Loucy (cell line): Measurements from ENCODE around the gene DHDH.
"Not testable (repeated sequence)": the region's sequence is repeated elsewhere in the genome, so short reads cannot be mapped to it uniquely, and the experiment has no call there.

Experiments used
- H2AFZ ChIP-seq: fragments of 200-600 bp; sonication (generic); 2 replicates; pipeline ENCODE4 v1.6.0; 2016; ENCODE audit warnings: antibody characterized with exemption, mild to moderate bottlenecking, low read length, moderate library complexity
- H3F3A ChIP-seq: fragments of 200-600 bp; 2 replicates; pipeline ENCODE4 v1.6.0; 2016; ENCODE audit warnings: antibody characterized with exemption, low read depth, mild to moderate bottlenecking
- H3K27me3 ChIP-seq: fragments of 200-600 bp; sonication (generic); 2 replicates; pipeline ENCODE4 v1.6.1; 2014; ENCODE audit warnings: low read length, mild to moderate bottlenecking; ENCODE audit not compliant: insufficient read depth, poor library complexity, severe bottlenecking
- H3K36me3 ChIP-seq: fragments of 200-600 bp; sonication (generic); 2 replicates; pipeline ENCODE4 v1.6.1; 2016; ENCODE audit warnings: low read length; ENCODE audit not compliant: insufficient read depth
- H3K4me1 ChIP-seq: fragments of 200-600 bp; sonication (generic); 2 replicates; pipeline ENCODE4 v1.5.1; 2014; ENCODE audit warnings: low read length, mild to moderate bottlenecking; ENCODE audit not compliant: insufficient read depth, poor library complexity, severe bottlenecking
- H3K4me2 ChIP-seq: fragments of 200-600 bp; sonication (generic); 2 replicates; pipeline ENCODE4 v1.6.0; 2014; ENCODE audit warnings: antibody characterized with exemption, low read length, low read depth, mild to moderate bottlenecking; ENCODE audit not compliant: poor library complexity, severe bottlenecking
- H3K4me3 ChIP-seq: fragments of 200-600 bp; sonication (generic); 2 replicates; pipeline ENCODE4 v1.5.1; 2014; ENCODE audit warnings: low read length, mild to moderate bottlenecking, mixed read lengths; ENCODE audit not compliant: poor library complexity, severe bottlenecking
- H3K79me2 ChIP-seq: fragments of 200-600 bp; sonication (generic); 2 replicates; pipeline ENCODE4 v1.6.1; 2014; ENCODE audit warnings: low read length; ENCODE audit not compliant: insufficient read depth
- H3K9ac ChIP-seq: fragments of 200-600 bp; sonication (generic); 2 replicates; pipeline ENCODE4 v1.6.0; 2014; ENCODE audit warnings: mild to moderate bottlenecking, low read depth, low read length, moderate library complexity; ENCODE audit not compliant: poor library complexity, severe bottlenecking
- H3K9me2 ChIP-seq: fragments of 200-600 bp; sonication (generic); replicated peaks from 2 replicates; pipeline ENCODE4 v1.6.1; 2016; ENCODE audit warnings: low read depth, low read length, mixed read lengths
- H3K9me3 ChIP-seq: fragments of 200-600 bp; sonication (generic); 2 replicates; pipeline ENCODE4 v1.6.1; 2014; ENCODE audit warnings: mild to moderate bottlenecking, antibody characterized with exemption, low read length, low read depth; ENCODE audit not compliant: insufficient read depth
- H4K20me1 ChIP-seq: fragments of 200-600 bp; sonication (generic); 2 replicates; pipeline ENCODE4 v1.6.0; 2014; ENCODE audit warnings: antibody characterized with exemption, low read length, mild to moderate bottlenecking; ENCODE audit not compliant: insufficient read depth, poor library complexity, severe bottlenecking
- EZH2phosphoT487 ChIP-seq: fragments of 200-600 bp; IDR thresholded peaks from 2 replicates; pipeline ENCODE4 v1.6.1; 2018; ENCODE audit warnings: antibody characterized with exemption, mild to moderate bottlenecking, moderate library complexity, borderline replicate concordance
- TF ChIP-seq, protein P1 (sequence below): fragments of 200-600 bp; sonication (generic); conservative IDR thresholded peaks from 2 replicates; pipeline ENCODE4 v1.5.1; 2014; ENCODE audit warnings: mild to moderate bottlenecking, antibody characterized with exemption, low read length

The DHDH gene

GRCh38 chr19:48933382-48933932, at the start of gene DHDH:
TSS of gene DHDH (plus strand) at chr19:48933699. CDS start at chr19:48933722, 23 bp downstream.
- peaks cover 10% of the 10 kb centered on the region for H3K4me1 ChIP-seq
- no peaks in the 10 kb centered on the region for H3K79me2 ChIP-seq
- H3K4me2 ChIP-seq, result peak within 1 kb of the TSS; percentile 82
- H3K9ac ChIP-seq, result peak within 1 kb of the TSS; percentile 38
- H3K9me2 ChIP-seq, result no peaks in the 10 kb centered on the region
- no peaks in the 10 kb centered on the region for H3K36me3 ChIP-seq
- H2AFZ ChIP-seq, result peak within 1 kb of the TSS; percentile 96
- no peaks in the 10 kb centered on the region for H3K9me3 ChIP-seq
- H3F3A ChIP-seq, result no peaks in the 10 kb centered on the region
- TF ChIP-seq, protein P1, sequence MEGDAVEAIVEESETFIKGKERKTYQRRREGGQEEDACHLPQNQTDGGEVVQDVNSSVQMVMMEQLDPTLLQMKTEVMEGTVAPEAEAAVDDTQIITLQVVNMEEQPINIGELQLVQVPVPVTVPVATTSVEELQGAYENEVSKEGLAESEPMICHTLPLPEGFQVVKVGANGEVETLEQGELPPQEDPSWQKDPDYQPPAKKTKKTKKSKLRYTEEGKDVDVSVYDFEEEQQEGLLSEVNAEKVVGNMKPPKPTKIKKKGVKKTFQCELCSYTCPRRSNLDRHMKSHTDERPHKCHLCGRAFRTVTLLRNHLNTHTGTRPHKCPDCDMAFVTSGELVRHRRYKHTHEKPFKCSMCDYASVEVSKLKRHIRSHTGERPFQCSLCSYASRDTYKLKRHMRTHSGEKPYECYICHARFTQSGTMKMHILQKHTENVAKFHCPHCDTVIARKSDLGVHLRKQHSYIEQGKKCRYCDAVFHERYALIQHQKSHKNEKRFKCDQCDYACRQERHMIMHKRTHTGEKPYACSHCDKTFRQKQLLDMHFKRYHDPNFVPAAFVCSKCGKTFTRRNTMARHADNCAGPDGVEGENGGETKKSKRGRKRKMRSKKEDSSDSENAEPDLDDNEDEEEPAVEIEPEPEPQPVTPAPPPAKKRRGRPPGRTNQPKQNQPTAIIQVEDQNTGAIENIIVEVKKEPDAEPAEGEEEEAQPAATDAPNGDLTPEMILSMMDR, result no peak
- TF ChIP-seq EZH2phosphoT487, result no peak
- H3K4me3 ChIP-seq, result peak within 1 kb of the TSS; percentile 71
- no peaks in the 10 kb centered on the region for H3K27me3 ChIP-seq
- H4K20me1 ChIP-seq, result no peaks in the 10 kb centered on the region

DNA sequence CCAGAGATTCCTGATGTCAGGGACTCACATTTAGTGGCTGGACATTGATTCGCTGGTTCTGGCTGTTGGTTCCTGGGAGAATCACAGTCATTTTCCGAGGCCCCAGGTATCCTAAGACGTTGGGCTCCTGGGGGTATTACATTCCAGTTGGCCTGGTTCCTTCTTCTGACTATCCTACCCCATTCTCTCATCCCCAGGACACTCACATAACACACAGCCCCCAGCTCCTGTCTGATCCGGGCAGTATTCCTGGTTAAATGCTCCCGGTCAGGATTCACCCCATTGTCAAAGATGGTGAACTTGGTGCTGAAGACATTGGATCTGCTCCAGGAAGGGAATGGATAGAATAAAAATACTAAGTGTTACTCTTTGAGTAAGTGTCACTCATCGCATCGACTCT, 49.8 kb upstream of the DHDH start:
- Histone ChIP-seq H3K79me2 (no peaks in the 10 kb centered on the region), H2AFZ (no peak overlapping the region), H3K27me3 (no peaks in the 10 kb centered on the region)

GRCh38 chr19:48887861-48888612, 45.5 kb upstream of the DHDH start:
- Histone ChIP-seq H2AFZ (no peak overlapping the region), H4K20me1 (no peaks in the 10 kb centered on the region), H3K36me3 (no peaks in the 10 kb centered on the region), H3K9me3 (no peaks in the 10 kb centered on the region), H3K4me3 (no peak overlapping the region), H3K79me2 (no peaks in the 10 kb centered on the region), H3K9ac (no peak overlapping the region), H3K9me2 (no peaks in the 10 kb centered on the region), H3K4me1 (no peaks in the 10 kb centered on the region), H3K4me2 (no peak overlapping the region), H3F3A (no peaks in the 10 kb centered on the region), H3K27me3 (no peaks in the 10 kb centered on the region)
- TF ChIP-seq, protein P1, result no peak
- no peak for TF ChIP-seq EZH2phosphoT487

More for the DNA sequence above, 49.8 kb upstream of the DHDH start:
- Histone ChIP-seq H3K9me2 (no peaks in the 10 kb centered on the region), H3F3A (no peaks in the 10 kb centered on the region), H3K9me3 (no peaks in the 10 kb centered on the region), H3K9ac (no peak overlapping the region), H3K4me3 (no peak overlapping the region), H3K4me2 (no peak overlapping the region), H3K4me1 (no peaks in the 10 kb centered on the region), H3K36me3 (no peaks in the 10 kb centered on the region), H4K20me1 (no peaks in the 10 kb centered on the region)
- TF ChIP-seq EZH2phosphoT487, result no peak
- TF ChIP-seq, protein P1, result no peak

DNA sequence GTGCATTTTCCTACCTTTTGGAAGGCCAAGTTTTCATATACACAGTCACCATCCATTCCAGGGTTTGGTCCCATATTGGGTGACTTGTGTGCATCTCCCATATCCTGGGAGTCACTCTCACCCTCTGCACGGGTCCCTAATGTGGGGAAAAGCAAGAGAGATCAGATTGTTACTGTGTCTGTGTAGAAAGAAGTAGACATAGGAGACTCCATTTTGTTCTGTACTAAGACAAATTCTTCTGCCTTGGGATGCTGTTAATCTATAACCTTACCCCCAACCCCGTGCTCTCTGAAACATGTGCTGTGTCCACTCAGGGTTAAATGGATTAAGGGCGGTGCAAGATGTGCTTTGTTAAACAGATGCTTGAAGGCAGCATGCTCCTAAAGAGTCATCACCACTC, 44.0 kb upstream of the DHDH start:
- H4K20me1 ChIP-seq, H3K36me3 ChIP-seq, H3K79me2 ChIP-seq, H3K4me1 ChIP-seq, H3K4me3 ChIP-seq, H3K9me3 ChIP-seq, H3K9ac ChIP-seq, H3K4me2 ChIP-seq, H3F3A ChIP-seq, H2AFZ ChIP-seq, H3K9me2 ChIP-seq, H3K27me3 ChIP-seq: not testable (repeated sequence)
